Panc1 (cell line): ENCODE results near the gene FBP2. TPM values are rescaled to one million over a fixed set of nuclear protein-coding genes. Genes with fewer than 3 reads are reported as not detected.

ENCODE experiments used
- ATAC-seq: fragments of 200-7000 bp; cut with Tn5 transposase; 2 replicates; pipeline ENCODE4 v1.9.1; 2020; ENCODE audit warnings: mild to moderate bottlenecking, moderate library complexity
- BruUV-seq: library from RNA; stranded (reverse); fragments of 400-500 nt; replicated peaks from 2 replicates; lab custom pipeline; 2021; lab: Mats Ljungman, UMichigan
- CTCF ChIA-PET: fragments of 300-600 bp; sonication (Branson Sonifier 250); formaldehyde crosslinking; loops from one replicate; lab custom pipeline; 2022; ENCODE audit warnings: antibody characterized with exemption; lab: Charles Lee
- POLR2A ChIA-PET: fragments of 300-600 bp; sonication (Branson Sonifier 250); formaldehyde crosslinking; loops from one replicate; lab custom pipeline; 2022; ENCODE audit warnings: antibody characterized with exemption; lab: Charles Lee
- DNase-seq: peaks from one replicate; pipeline ENCODE4 v3.0.0-alpha.2; 2010; ENCODE audit warnings: low read depth, low spot score
- H3K27ac ChIP-seq: 2 replicates; pipeline ENCODE4 v1.5.1; 2011; ENCODE audit warnings: mild to moderate bottlenecking, low read length, inconsistent platforms
- H3K27me3 ChIP-seq: fragments of 200-500 bp; sonication (Bioruptor generic); 2 replicates; pipeline ENCODE4 v1.6.0; 2014; ENCODE audit warnings: low read length, inconsistent platforms; ENCODE audit not compliant: control insufficient read depth, insufficient read depth
- H3K36me3 ChIP-seq: fragments of 200-500 bp; sonication (Bioruptor generic); 2 replicates; pipeline ENCODE4 v1.5.1; 2014; ENCODE audit warnings: inconsistent platforms, mild to moderate bottlenecking, low read length, moderate library complexity; ENCODE audit not compliant: control insufficient read depth, insufficient read depth
- H3K4me1 ChIP-seq: 2 replicates; pipeline ENCODE4 v1.5.1; 2011; ENCODE audit warnings: inconsistent platforms, mild to moderate bottlenecking, low read length, moderate library complexity; ENCODE audit not compliant: control insufficient read depth, insufficient read depth
- H3K4me3 ChIP-seq, 2 experiments: 2 replicates each; pipeline ENCODE4 v1.5.1; 2011 to 2012; ENCODE audit warnings: low read depth in 2 of 2, low read length in 2 of 2, mild to moderate bottlenecking in 2 of 2, inconsistent platforms in 1 of 2, moderate library complexity in 1 of 2
- H3K9me3 ChIP-seq: fragments of 200-500 bp; sonication (Bioruptor generic); 2 replicates; pipeline ENCODE4 v1.5.1; 2014; ENCODE audit warnings: low read depth, mild to moderate bottlenecking, inconsistent platforms, low read length, moderate library complexity; ENCODE audit not compliant: control insufficient read depth, insufficient read depth
- POLR2AphosphoS5 ChIP-seq: IDR thresholded peaks from 2 replicates; pipeline ENCODE4 v1.6.1; 2012; ENCODE audit warnings: mild to moderate bottlenecking, low read depth, low read length, moderate library complexity
- SIN3A ChIP-seq: IDR thresholded peaks from 2 replicates; pipeline ENCODE4 v1.6.1; 2012; ENCODE audit warnings: low read depth, mild to moderate bottlenecking, low read length, moderate library complexity, borderline replicate concordance; ENCODE audit not compliant: insufficient read depth
- TCF7L2 ChIP-seq: IDR thresholded peaks from 2 replicates; pipeline ENCODE4 v1.6.1; 2011; ENCODE audit warnings: mild to moderate bottlenecking, low read depth, low read length, inconsistent platforms
- in situ Hi-C: cut with HindIII; loops from 2 replicates; pipeline ENCODE4 v1.10.0; 2016; ENCODE audit warnings: low sequenced_read_pairs, low pct_unique_long_range_greater_than_20kb
- intact Hi-C: fragments of 100-400 bp; cut with micrococcal nuclease; formaldehyde crosslinking; loops from one replicate; pipeline ENCODE4 v1.10.0; 2022; ENCODE audit not compliant: unreplicated experiment
- total RNA-seq: library from RNA; stranded (reverse); gene quantifications from one replicate; pipeline ENCODE4 v1.2.1, GENCODE V29; 2021; ENCODE audit not compliant: unreplicated experiment
- TF ChIP-seq, protein P1 (sequence below): fragments of 450-650 bp; IDR thresholded peaks from 2 replicates; pipeline ENCODE4 v1.5.1; 2017; ENCODE audit warnings: mild to moderate bottlenecking
- TF ChIP-seq, protein P2 (sequence below), 2 experiments: IDR thresholded peaks; 2 replicates each; pipeline ENCODE4 v1.6.1; 2011 to 2012; ENCODE audit warnings: low read depth in 2 of 2, control low read depth in 1 of 2, low read length in 1 of 2, mild to moderate bottlenecking in 1 of 2, moderate library complexity in 1 of 2; ENCODE audit not compliant: insufficient read depth in 1 of 2

The FBP2 gene
- total RNA-seq, 1 experiment from 2014 or later: not detected

DNA sequence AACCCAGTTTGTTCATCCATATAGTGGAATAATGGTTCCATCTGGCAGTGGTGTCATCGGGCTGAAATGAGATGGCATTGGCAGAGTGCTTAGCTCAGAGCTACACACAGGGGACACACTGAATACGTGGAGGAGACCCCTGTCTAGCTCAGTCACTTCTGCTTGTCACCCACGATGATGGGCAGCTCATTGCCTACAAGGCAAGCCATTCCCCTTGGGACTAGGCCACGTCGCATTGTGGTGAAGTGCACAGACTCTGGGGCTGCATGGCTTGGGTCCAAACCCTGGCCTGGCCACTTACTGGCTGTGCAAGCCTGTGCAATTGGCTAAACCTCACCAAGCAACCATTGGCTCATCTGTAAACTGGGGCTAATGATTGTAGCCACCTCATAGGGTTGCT lies 48.9 kb upstream of the FBP2 start:
- CTCF ChIA-PET: no interaction called here
- POLR2A ChIA-PET: no interaction called here
- H3K27me3 ChIP-seq: no peaks in the 10 kb centered on the region; the same call in 1 of the 2 replicates

DNA sequence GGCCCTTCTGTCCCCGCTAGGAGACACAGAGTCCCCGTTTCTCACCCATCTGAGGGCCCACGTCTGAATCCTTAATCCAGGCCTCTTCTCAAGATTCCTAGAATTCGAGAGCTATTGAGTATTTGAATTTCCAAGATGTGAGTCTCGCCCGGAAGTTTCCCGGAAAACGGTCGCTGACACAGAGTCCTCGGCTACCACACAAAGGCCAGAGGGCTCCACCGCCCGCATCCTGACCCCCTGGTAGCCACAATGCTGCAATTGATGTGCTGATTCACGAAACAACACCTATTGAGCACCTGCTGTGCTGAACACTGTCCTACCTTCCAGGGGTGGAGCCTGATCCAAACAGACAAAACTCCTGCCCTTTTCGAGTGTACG lies 46.4 kb upstream of the FBP2 start:
- BruUV-seq: no TSS peak

More for the DNA sequence above, 48.9 kb upstream of the FBP2 start:
- BruUV-seq: no TSS peak
- no peak for TF ChIP-seq TCF7L2
- TF ChIP-seq SIN3A: no peak
- TF ChIP-seq, protein P1, sequence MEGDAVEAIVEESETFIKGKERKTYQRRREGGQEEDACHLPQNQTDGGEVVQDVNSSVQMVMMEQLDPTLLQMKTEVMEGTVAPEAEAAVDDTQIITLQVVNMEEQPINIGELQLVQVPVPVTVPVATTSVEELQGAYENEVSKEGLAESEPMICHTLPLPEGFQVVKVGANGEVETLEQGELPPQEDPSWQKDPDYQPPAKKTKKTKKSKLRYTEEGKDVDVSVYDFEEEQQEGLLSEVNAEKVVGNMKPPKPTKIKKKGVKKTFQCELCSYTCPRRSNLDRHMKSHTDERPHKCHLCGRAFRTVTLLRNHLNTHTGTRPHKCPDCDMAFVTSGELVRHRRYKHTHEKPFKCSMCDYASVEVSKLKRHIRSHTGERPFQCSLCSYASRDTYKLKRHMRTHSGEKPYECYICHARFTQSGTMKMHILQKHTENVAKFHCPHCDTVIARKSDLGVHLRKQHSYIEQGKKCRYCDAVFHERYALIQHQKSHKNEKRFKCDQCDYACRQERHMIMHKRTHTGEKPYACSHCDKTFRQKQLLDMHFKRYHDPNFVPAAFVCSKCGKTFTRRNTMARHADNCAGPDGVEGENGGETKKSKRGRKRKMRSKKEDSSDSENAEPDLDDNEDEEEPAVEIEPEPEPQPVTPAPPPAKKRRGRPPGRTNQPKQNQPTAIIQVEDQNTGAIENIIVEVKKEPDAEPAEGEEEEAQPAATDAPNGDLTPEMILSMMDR: no peak
- no peak for TF ChIP-seq POLR2AphosphoS5
- TF ChIP-seq, protein P2, sequence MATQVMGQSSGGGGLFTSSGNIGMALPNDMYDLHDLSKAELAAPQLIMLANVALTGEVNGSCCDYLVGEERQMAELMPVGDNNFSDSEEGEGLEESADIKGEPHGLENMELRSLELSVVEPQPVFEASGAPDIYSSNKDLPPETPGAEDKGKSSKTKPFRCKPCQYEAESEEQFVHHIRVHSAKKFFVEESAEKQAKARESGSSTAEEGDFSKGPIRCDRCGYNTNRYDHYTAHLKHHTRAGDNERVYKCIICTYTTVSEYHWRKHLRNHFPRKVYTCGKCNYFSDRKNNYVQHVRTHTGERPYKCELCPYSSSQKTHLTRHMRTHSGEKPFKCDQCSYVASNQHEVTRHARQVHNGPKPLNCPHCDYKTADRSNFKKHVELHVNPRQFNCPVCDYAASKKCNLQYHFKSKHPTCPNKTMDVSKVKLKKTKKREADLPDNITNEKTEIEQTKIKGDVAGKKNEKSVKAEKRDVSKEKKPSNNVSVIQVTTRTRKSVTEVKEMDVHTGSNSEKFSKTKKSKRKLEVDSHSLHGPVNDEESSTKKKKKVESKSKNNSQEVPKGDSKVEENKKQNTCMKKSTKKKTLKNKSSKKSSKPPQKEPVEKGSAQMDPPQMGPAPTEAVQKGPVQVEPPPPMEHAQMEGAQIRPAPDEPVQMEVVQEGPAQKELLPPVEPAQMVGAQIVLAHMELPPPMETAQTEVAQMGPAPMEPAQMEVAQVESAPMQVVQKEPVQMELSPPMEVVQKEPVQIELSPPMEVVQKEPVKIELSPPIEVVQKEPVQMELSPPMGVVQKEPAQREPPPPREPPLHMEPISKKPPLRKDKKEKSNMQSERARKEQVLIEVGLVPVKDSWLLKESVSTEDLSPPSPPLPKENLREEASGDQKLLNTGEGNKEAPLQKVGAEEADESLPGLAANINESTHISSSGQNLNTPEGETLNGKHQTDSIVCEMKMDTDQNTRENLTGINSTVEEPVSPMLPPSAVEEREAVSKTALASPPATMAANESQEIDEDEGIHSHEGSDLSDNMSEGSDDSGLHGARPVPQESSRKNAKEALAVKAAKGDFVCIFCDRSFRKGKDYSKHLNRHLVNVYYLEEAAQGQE (IDR thresholded peaks at IDR 0.05; ENCODE audit: insufficient read depth in 1 of 2, low read depth in 2 of 2, low read length in 1 of 2): no peak
- Histone ChIP-seq H3K4me1 (no peaks in the 10 kb centered on the region), H3K27ac (no peak overlapping the region), H3K9me3 (no peaks in the 10 kb centered on the region), H3K4me3 (no peak overlapping the region), H3K36me3 (no peaks in the 10 kb centered on the region)
- ATAC-seq: no peak
- no peak for DNase-seq
- intact Hi-C loops (no loop called here), in situ Hi-C loops (no loop called here)

More for the DNA sequence above, 46.4 kb upstream of the FBP2 start:
- Histone ChIP-seq H3K9me3 (no peaks in the 10 kb centered on the region), H3K27me3 (no peaks in the 10 kb centered on the region; the same call in 1 of the 2 replicates), H3K4me3 (no peak overlapping the region), H3K4me1 (no peaks in the 10 kb centered on the region), H3K27ac (no peak overlapping the region), H3K36me3 (no peaks in the 10 kb centered on the region)
- ChIA-PET POLR2A (interaction anchor here (0.6 kb wide), 1 partner anchor 112 kb away, joined by 4 read pairs; no protein-coding TSS in a partner anchor), CTCF (no interaction called here)
- in situ Hi-C loops (no loop called here), intact Hi-C loops (no loop called here)
- no peak for DNase-seq
- TF ChIP-seq POLR2AphosphoS5 (no peak), SIN3A (no peak), TCF7L2 (no peak)
- TF ChIP-seq, protein P2 (IDR thresholded peaks at IDR 0.05; ENCODE audit: insufficient read depth in 1 of 2, low read depth in 2 of 2, low read length in 1 of 2): no peak
- TF ChIP-seq, protein P1: no peak
- no peak for ATAC-seq
